HG03460 (cell line): ENCODE results near the gene WFDC1.
"Not testable (repeated sequence)": the region's sequence is repeated elsewhere in the genome, so short reads cannot be mapped to it uniquely, and the experiment has no call there.

ENCODE experiments used
- ATAC-seq: cut with Tn5 transposase; IDR thresholded peaks from one replicate; pipeline ENCODE4 v1.9.1; 2021; ENCODE audit not compliant: unreplicated experiment

WFDC1 gene

GRCh38 chr16:84324434-84325262 lies 30.0 kb downstream of the WFDC1 start:
- ATAC-seq, result no peak

GRCh38 chr16:84326545-84326944 lies 31.9 kb downstream of the WFDC1 start:
- no peak for ATAC-seq

- ATAC-seq, result no peak
Observed at GRCh38 chr16:84327926-84328505, 33.3 kb downstream of the WFDC1 start.

GRCh38 chr16:84329016-84329415 lies 34.3 kb downstream of the WFDC1 start:
- ATAC-seq, result no peak

DNA sequence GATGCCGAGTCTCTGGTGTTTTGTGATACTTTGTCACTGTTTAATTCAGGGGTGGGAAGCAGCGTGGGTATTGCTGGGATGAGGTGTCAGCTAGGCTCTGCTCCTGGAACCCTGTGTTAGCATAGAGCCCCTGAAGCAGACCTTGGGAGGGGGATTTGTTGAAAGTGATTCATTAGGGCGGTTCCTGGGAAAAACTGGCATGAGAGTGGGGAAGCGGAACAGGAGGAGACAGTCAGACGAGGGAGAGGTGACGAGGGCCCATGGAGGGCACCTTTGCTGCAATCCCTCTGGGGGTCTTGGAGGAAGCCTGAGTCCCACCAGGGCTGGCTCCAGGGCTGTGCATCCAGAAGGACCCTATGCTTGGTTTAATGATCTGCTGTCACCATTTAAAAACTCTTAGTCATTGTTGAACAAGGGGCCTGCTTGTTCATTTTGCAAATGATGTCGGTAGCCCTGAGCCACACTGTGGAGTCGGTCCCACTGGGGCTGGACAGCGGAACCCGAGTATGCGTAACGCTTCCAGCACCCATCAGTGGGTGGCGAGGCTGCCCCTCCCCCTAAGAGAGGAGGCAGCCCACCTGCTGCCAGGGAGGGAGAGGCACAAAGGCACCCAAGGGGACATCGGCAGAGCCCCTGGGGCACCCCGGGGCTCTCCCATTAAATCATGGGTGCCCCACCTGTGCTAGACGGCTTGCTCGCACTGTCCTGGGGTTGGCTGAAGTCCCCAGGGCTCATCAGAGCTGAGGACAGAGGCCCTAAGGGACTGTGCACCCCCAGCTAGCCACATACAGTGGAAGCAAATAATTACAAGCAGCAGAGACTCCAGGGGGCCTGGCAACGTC lies 35.4 kb downstream of the WFDC1 start:
- no peak for ATAC-seq

GRCh38 chr16:84330685-84331050 lies 36.0 kb downstream of the WFDC1 start:
- ATAC-seq, result no peak

- ATAC-seq, result no peak
Observed at GRCh38 chr16:84331998-84332780, 37.5 kb downstream of the WFDC1 start.

GRCh38 chr16:84332975-84333684 lies 38.5 kb downstream of the WFDC1 start:
- ATAC-seq, result no peak

DNA sequence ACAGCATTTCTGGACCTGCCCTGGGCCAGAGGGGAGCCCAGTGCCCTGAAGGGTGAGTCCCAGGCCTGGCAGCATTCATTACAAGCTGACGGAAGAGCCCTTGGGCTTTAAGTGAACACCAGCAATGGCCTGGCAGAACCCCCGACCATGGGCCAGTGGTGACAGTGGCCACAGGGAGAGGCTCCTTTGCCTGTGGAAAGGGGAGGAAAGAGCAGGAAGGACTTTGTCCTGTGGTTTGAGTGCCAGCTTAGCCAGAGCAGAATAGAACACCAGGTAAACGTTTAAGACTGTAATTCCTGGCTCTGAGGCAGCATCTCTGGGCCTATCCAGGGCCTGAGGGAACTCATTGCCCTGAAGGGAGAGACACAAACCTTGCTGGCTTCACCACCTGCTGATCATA lies 39.4 kb downstream of the WFDC1 start:
- no peak for ATAC-seq

DNA sequence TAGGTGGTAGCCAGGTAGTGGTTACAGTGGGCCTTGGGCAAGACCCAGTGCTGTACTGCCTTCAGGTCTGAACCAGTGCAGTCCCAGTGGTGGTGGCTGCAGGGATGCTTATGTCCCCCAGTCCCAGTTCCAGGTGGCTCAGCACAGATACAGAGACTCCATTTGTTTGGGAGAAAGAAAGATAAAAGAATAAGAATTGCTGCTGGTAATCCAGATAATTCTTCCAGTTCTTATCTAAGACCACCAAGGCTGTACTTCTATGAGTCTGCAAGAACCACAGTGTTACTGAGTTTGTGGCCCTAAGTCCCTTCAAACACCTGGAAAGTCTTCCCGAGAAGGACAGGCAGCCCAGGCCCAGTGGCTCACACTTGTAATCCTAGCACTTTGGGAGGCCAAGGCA lies 39.8 kb downstream of the WFDC1 start:
- no peak for ATAC-seq

DNA sequence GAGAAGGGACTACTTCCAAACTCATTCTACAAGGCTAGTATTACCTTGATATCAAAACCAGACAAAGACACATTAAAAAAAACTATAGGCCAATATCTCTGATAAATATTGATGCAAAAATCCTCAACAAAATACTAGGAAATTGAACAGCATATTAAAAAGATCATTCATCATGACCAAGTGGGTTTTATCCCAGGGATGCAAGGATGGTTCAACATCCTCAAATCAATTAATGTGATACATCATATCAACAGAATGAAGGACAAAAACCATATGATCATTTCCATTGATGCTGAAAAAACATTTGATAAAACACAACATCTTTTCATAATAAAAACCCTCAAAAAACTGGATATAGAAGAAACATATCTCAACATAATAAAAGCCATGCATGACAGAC lies 42.6 kb downstream of the WFDC1 start:
- not testable (repeated sequence) for ATAC-seq

- ATAC-seq, result no peak
Observed at GRCh38 chr16:84339311-84339710, 44.6 kb downstream of the WFDC1 start.

DNA sequence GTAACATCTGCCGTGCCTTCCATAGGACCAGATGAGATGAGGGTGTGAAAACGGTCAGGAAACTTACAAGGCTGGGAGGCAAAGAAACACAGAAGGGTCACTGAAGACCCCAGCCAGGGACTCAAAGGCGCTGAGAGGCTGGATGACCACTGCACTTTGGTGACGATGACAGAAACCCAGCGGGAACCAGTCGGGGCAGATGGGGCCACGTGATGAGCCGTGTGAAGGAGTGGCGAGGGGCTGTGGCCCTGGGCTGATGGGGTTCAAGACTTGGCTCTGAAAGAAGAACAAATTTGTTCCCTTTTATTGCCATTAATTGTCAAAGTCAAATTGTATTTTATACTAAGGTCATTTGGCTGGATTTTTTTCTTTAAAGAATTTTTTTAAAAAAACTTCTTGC lies 45.1 kb downstream of the WFDC1 start:
- ATAC-seq, result no peak

- no peak for ATAC-seq
Observed at GRCh38 chr16:84340325-84341040, 45.8 kb downstream of the WFDC1 start.

DNA sequence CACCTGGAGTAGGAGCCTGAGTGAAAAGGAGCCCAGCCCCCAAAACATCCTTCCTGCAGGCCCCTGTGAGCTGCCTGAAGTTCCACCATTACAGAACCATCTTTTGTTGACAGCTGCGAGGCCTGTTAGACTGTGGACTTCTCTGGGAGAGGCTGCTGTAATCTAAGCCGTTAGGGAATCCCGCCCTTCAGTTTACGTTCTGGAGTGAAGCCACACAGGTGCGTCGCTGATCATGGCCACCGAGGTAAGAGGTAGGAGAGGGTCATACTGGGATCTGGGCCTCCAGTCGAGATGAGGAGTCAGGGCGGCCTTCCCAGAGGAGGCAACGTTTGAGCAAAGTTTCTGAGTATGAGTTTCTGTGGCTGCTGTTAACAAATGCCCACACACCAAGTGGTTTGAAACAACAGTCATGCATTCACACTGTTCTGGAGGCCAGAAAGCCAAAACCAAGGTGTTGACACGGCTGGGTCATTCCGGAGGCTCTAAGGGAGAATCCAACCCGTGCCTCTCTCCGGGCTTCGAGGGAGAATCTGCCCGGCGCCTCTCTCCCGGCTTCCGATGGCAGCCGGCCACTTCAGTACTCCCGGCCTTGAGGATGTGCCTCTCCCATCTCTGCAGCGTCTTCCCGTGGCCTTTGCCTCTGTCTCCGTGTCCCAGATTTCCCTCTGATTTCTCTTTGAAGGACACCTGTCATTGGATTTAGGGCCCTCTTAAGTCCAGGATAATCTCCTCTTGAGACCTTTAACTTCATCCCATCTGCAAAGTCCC lies 47.0 kb downstream of the WFDC1 start:
- ATAC-seq, result no peak

DNA sequence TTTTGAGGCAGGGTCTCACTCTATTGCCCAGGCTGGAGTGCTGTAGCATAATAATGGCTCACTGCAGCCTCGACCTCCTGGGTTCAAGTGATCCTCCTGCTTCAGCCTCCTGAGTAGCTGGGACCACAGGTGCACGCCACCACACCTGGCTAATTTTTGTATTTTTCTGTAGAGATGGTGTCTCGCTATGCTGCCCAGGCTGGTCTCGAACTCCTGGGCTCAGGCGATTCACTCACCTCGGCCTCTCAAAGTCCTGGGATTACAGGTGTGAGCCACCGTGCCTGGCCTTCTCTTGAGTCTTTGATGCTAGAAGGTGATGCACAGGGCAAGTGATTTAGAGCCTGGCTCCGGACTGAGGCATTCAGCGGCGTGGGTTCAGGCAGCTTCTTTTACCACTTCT lies 49.1 kb downstream of the WFDC1 start:
- not testable (repeated sequence) for ATAC-seq

DNA sequence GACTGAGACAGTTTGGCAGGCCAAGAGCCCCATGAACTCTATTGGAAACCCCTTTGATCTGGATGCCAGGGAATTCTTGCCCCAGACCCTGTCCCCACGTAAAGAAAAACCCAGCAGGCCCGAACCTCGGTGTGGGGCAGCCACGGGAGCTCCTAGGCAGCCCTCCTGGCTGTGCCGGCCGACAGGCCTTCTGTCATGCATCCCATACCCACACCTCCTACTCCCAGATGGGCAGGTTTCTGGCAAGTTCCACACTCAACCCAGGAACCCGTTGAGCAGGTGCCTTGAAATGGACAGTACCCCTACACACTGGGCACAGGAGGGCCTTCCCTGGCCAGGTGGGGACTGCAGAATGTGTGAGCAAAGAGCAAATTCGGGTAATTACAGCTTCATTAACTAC lies 50.1 kb downstream of the WFDC1 start:
- no peak for ATAC-seq

DNA sequence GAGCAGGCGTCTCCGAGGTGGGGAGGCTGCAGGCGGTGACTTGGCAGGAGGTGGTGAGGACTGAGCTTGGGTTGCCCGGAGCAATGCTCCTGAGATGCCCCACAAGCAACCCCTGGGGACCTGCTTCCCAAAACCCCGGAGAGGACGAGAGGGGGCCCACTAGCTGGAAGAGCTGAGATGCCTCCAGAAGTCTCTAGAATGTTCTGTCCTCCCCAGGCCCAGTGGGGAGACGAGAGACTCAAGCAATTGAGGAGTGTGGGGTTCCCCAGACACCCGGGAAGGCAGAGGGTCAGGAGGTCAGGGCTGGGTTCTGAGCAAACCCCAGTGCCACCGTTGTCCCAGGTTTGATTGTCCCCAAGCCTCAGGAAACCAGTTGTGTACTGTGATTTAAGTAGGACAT lies 52.5 kb downstream of the WFDC1 start:
- no peak for ATAC-seq

- no peak for ATAC-seq
Observed at GRCh38 chr16:84348386-84348888, 53.8 kb downstream of the WFDC1 start.
